Ascending aorta (tissue), 2 donors: ENCODE data around the gene PDHA2. TPM values are rescaled to one million over a fixed set of nuclear protein-coding genes. Genes with fewer than 3 reads are reported as not detected.
"Not testable (repeated sequence)": the region's sequence is repeated elsewhere in the genome, so short reads cannot be mapped to it uniquely, and the experiment has no call there.

Experiments used
- DNase-seq, 2 donors: peaks; one replicate each; pipeline ENCODE4 v3.0.0-alpha.2; 2019; ENCODE audit warnings: low spot score in 2 of 2
- H3K27ac ChIP-seq, 2 donors: fragments of 200-600 bp; sonication (generic); one replicate each; pipeline ENCODE4 v1.5.1; 2016 to 2017; ENCODE audit warnings: mild to moderate bottlenecking in 1 of 2
- H3K27me3 ChIP-seq: fragments of 200-600 bp; sonication (generic); one replicate; pipeline ENCODE4 v1.5.1; 2017
- H3K36me3 ChIP-seq, 2 donors: fragments of 200-600 bp; sonication (generic); one replicate each; pipeline ENCODE4 v1.5.1; 2016
- H3K4me1 ChIP-seq, 2 donors: fragments of 200-600 bp; sonication (generic); one replicate each; pipeline ENCODE4 v1.5.1; 2016 to 2017; ENCODE audit warnings: mild to moderate bottlenecking in 1 of 2
- H3K4me3 ChIP-seq, 2 donors: fragments of 200-600 bp; sonication (generic); one replicate each; pipeline ENCODE4 v1.5.1; 2016 to 2017; ENCODE audit warnings: mild to moderate bottlenecking in 1 of 2
- H3K9me3 ChIP-seq, 2 donors: fragments of 200-600 bp; sonication (generic); one replicate each; pipeline ENCODE4 v1.5.1; 2016
- CTCF ChIP-seq, 3 experiments: fragments of 200-600 bp in 2 of 3; fragments of 450-650 bp in 1 of 3; sonication (generic) in 2 of 3; IDR thresholded peaks; one replicate each; pipeline ENCODE4 v1.5.1; 2016 to 2019; ENCODE audit warnings: antibody characterized with exemption in 3 of 3, mild to moderate bottlenecking in 1 of 3, moderate library complexity in 1 of 3
- intact Hi-C: fragments of 100-400 bp; cut with DNase I; formaldehyde crosslinking; loops from one replicate; pipeline ENCODE4 v1.15.1; 2023
- total RNA-seq: library from RNA; depleted of rRNA; stranded (reverse); fragments of >200 nt; gene quantifications from one replicate; pipeline ENCODE4 v1.1.0, GENCODE V29; 2016

The PDHA2 gene
- total RNA-seq, 1 donor from 2014 or later = not detected

GRCh38 chr4:95857761-95858160 lies 17.9 kb downstream of the PDHA2 start:
- Histone ChIP-seq H3K27ac (no peak overlapping the region), H3K4me1 (no peaks in the 10 kb centered on the region), H3K4me3 (no peak overlapping the region), H3K9me3 (no peaks in the 10 kb centered on the region), H3K36me3 (no peaks in the 10 kb centered on the region), H3K27me3 (no peaks in the 10 kb centered on the region)
- no peak for TF ChIP-seq CTCF (IDR thresholded peaks at IDR 0.05)
- DNase-seq = no peak
- intact Hi-C loops = no loop called here

- H3K27ac ChIP-seq = no peak overlapping the region
- intact Hi-C loops = no loop called here
These were observed 28.0 kb downstream of the PDHA2 start for GRCh38 chr4:95867919-95868318.

GRCh38 chr4:95869414-95869813 lies 29.5 kb downstream of the PDHA2 start:
- H3K4me3 ChIP-seq, DNase-seq, H3K36me3 ChIP-seq, H3K27me3 ChIP-seq, intact Hi-C loops, H3K4me1 ChIP-seq, H3K27ac ChIP-seq: not testable (repeated sequence)
- peaks cover 3 to 23% of the 10 kb centered on the region in 2 donors for H3K9me3 ChIP-seq

More at GRCh38 chr4:95867919-95868318, 28.0 kb downstream of the PDHA2 start:
- Histone ChIP-seq H3K9me3 (peaks cover 3 to 23% of the 10 kb centered on the region in 2 donors), H3K36me3 (no peaks in the 10 kb centered on the region), H3K4me3 (no peak overlapping the region), H3K27me3 (no peaks in the 10 kb centered on the region), H3K4me1 (no peaks in the 10 kb centered on the region)
- no peak for DNase-seq
- no peak for TF ChIP-seq CTCF (IDR thresholded peaks at IDR 0.05)

GRCh38 chr4:95869961-95870500 lies 30.1 kb downstream of the PDHA2 start:
- peaks cover 3 to 23% of the 10 kb centered on the region in 2 donors for H3K9me3 ChIP-seq
- no peaks in the 10 kb centered on the region for H3K27me3 ChIP-seq
- DNase-seq = no peak
- H3K4me1 ChIP-seq = no peaks in the 10 kb centered on the region
- no peak for TF ChIP-seq CTCF (IDR thresholded peaks at IDR 0.05)
- intact Hi-C loops = no loop called here
- no peak overlapping the region for H3K27ac ChIP-seq
- H3K4me3 ChIP-seq = no peak overlapping the region
- no peaks in the 10 kb centered on the region for H3K36me3 ChIP-seq

- Histone ChIP-seq H3K4me1 (no peaks in the 10 kb centered on the region), H3K27me3 (no peaks in the 10 kb centered on the region), H3K4me3 (no peak overlapping the region), H3K36me3 (no peaks in the 10 kb centered on the region), H3K27ac (no peak overlapping the region), H3K9me3 (no peaks in the 10 kb centered on the region)
- TF ChIP-seq CTCF (IDR thresholded peaks at IDR 0.05) = no peak
- intact Hi-C loops = no loop called here
- DNase-seq = no peak
These were observed 37.7 kb downstream of the PDHA2 start for GRCh38 chr4:95877636-95878035.

GRCh38 chr4:95887551-95887950 lies 47.7 kb downstream of the PDHA2 start:
- no peaks in the 10 kb centered on the region for H3K27me3 ChIP-seq
- H3K4me1 ChIP-seq = no peaks in the 10 kb centered on the region
- H3K36me3 ChIP-seq = no peaks in the 10 kb centered on the region
- H3K9me3 ChIP-seq = no peaks in the 10 kb centered on the region
- intact Hi-C loops = no loop called here
- no peak overlapping the region for H3K4me3 ChIP-seq
- no peak overlapping the region for H3K27ac ChIP-seq
- TF ChIP-seq CTCF (IDR thresholded peaks at IDR 0.05) = no peak
- DNase-seq = no peak
